GM19324 (cell line): ENCODE data around the gene SFTPD.
"Not testable (repeated sequence)": the region's sequence is repeated elsewhere in the genome, so short reads cannot be mapped to it uniquely, and the experiment has no call there.

Experiments used
- ATAC-seq: cut with Tn5 transposase; IDR thresholded peaks from one replicate; pipeline ENCODE4 v1.9.1; 2021; ENCODE audit warnings: mild to moderate bottlenecking, moderate library complexity; ENCODE audit not compliant: unreplicated experiment, low FRiP score

The SFTPD gene

DNA sequence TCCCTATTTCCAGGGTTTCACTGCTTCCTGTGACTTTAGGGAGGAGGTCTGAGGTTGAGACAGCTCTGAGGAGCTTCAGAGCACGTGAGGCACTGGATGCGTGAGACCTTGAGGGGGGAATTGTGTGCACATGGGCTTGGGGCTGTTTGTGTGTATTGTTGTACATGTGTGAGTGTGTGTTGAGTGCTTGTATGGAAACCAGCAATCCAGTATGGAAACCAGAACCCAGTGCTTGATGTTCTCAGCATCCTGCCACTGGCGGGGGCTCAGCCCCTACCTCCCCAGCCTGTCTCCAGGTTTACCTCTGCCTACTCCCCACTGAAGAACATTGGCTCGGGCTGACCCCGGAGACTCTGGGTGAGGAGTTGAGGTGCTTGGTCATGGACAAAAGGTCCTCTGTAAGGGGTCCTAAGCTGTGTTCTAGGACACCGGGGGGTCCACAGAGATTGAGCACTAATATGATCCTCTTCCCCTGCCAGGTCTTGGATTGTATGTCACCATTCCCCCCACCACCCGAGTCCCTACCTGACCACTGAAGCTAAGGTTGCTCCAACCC, 20.8 kb downstream of the SFTPD start:
- no peak for ATAC-seq

DNA sequence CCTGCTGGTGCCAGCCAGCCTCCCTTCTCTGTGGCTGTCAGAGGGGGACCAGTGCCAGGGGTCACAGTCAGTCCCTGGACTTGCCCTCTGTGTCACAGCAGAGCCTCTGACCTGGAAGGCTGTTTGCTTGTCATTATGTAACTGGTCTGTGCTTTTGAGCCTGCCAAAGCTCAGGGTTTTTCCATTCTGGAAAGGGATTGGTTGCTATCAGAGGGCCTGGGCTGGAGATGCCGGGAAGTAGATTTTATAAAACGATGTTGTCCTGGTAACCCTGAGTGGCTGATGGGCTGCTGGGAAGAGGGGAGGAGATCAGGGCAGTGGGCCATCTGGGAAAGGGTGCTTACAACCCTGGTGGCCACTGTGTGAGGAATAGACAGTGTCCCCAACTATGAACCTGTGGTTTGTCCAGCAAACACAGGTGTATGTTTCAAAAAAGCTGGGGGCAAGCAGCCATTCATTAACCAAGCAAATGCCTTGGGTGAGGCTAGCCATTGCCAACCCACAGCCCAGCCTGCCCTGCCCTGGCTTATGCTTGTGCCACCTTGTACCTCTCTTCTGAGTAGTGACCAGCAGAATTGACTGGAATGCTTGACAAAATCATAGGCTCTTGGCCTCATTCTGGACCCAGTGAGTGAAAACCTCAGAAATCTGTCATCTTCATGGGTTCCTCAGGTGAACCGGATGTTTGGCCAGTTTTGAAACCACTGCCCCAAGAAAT, 21.6 kb downstream of the SFTPD start:
- no peak for ATAC-seq

- no peak for ATAC-seq
Observed at GRCh38 chr10:79926037-79926436, 22.9 kb downstream of the SFTPD start.

DNA sequence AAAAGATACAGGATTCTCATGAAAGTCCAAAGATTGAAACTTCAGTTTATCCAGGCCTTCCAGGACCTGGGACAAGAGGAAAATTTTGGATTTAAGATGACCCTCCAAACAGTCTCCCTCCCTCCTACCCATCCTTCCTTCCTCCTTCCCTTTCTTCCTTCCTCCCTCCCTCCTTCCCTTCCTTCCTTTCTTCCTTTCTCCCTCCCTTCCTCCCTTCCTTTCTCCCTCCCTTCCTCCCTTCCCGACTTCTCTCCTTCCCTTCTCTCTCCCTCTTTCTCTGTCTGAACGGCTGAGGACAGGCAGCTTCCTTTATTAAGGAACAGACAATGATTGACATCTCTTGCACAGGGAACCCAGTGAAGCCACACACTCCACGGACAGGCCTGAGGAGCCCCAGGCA, 23.3 kb downstream of the SFTPD start:
- ATAC-seq: no peak

GRCh38 chr10:79923669-79924068, 25.2 kb downstream of the SFTPD start:
- no peak for ATAC-seq

DNA sequence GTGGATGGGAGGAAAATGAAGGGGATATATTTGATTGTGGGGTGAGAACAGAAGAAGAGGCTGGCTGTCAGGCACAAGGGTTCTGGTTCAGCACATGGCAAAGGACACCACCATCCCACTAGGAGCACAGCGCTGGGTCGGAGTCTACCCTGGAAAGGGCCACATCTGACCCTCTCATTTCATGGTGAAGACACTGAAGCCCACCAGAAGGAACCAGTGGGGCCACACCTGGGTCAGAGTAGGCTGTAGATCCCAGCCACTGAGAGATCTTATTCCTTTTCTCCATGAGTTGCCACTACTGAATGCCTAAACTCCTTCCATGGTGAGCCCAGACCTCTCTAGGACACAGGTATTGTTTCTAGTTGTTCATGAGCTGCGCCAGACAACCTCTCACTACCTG, 25.8 kb downstream of the SFTPD start:
- ATAC-seq: no peak

GRCh38 chr10:79922011-79922412, 26.9 kb downstream of the SFTPD start:
- not testable (repeated sequence) for ATAC-seq

GRCh38 chr10:79915838-79916237, 33.1 kb downstream of the SFTPD start:
- ATAC-seq: not testable (repeated sequence)

- ATAC-seq: not testable (repeated sequence)
Observed at GRCh38 chr10:79914512-79914911, 34.4 kb downstream of the SFTPD start.

DNA sequence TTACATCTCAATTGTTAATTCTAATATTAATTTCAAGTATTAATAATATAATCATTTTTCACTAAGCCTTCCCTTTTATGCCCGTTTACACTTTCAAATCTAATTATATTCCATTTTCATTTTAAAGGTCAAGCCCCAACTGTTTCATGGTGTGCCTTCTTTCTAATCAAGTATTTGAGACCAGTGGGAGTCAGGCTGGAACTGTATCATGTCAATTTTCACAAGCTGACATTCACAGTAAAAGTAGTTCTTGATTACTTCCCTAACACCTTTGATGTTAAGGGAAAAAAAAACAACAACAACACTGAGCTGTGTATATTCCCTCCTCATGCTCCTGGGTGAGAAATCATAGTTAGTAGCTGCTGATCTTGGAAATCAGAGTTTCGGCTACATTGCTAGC, 38.1 kb downstream of the SFTPD start:
- no peak for ATAC-seq

- no peak for ATAC-seq
Observed at GRCh38 chr10:79910344-79910743, 38.6 kb downstream of the SFTPD start.

DNA sequence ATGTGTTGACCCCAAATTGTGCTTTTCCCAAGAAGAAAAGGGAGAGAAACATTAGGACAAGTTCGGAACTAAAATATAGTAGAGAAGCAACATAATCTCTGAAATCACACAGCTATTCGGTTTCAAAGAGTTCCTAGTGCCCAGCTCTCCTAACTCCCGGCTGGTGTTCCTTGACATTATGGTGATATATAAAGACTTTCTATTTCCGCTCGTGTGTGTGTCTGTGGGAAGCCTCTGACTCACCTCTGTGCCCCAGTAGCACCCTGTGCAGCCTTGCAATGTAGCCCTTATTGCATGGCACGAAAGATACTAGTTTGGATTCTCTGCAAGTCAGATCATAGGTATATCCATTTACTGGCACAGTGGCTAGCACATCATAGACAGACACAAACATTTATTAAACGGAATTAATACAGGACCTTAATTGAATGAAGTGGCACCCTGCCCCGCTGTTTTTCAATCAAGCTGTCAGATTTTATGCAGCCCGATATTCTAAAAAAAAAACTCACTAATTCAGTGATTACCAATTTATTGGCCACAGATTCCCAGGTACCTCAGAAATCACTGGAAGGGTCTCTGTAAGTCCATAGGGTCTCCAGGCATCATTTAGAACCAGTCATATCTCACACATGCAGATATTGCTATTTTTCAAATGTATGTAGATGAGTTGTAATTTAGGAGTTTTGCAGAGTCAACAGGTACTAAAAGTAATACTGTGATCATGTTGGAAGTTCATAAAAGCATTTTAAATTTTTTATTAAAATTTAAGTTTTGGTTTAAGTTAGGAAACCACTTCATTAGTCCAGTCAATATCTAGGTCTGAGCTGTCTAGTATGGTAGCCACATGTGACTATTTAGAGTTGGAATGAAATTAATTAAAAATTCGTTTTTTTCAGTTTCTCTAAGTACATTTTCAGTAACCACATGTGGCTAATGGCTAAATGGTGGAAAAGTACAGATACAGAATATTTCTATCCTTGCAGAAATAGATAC, 43.3 kb downstream of the SFTPD start:
- ATAC-seq: no peak

GRCh38 chr10:79904671-79905321, 44.1 kb downstream of the SFTPD start:
- no peak for ATAC-seq

GRCh38 chr10:79901571-79901970, 47.3 kb downstream of the SFTPD start:
- not testable (repeated sequence) for ATAC-seq

DNA sequence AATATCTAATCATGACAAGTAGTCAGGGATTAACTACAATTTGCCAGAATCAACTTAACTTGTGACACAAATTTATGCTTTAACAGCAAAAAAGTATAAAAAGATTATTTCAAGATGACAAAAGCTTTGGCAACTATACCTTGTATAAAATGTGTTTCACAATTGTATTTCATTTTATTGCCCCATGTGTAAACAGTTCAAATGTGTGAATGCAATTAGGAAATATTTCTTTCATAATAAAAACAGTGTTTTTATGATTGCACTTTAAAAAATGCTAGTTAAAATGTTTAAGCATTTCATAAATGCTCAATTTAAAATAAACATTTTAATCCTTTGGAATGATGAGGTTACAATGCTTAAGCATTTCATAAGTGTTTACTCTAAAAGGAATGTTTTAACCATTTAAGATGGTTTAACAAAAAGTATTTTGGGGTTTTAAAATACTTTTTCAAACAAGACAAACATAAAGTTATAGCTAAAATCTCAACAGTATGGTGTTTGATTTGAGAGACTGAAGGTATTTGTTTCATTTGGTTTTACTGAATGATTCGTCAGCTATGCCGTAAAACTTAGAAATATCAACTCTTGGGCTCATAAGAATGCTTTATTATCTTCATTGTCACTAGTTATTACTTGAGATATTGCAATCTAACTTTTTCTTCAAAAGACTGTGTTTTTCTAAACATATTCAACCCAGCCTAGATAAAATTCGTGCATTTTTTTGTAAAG, 50.1 kb downstream of the SFTPD start:
- no peak for ATAC-seq

DNA sequence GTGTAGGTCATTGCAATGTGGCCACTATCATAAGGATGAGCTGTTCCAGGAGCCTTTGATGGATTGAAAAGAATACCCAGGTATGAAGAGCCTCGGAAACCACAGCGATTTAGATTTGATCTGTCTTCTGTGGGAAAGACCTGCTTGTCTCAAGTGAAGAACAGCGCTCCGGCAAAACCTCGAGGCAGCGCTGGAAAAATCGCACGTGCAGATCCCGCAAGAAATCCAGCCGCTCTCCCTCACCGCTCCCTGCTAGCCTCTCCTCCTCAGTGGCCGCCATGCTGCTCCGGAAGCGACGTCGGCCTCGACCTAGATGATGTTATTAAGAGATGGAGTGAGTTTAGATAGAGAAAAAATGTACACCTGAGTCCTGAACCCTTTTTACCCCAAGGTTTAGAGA, 56.0 kb downstream of the SFTPD start:
- not testable (repeated sequence) for ATAC-seq

GRCh38 chr10:79890469-79890868, 58.4 kb downstream of the SFTPD start:
- no peak for ATAC-seq

DNA sequence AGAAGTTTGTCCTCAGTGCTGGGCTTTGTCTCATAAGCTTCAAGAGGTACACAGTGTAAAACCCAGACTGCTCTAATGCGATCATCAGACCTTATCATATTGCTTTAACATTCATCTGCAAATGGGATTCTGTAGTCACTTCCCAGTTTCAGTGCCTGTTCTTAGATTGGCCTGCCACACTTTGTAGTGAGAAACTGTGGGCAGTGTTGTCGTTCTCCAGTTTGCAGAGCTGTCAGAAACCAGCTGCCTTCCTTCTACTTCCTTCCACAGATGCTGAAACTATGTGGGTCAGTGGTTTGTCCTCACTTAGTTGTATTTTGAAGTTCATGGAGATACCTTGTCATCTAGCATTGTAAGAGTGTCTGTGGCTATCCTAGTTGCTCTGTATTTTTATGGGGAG, 59.9 kb downstream of the SFTPD start:
- not testable (repeated sequence) for ATAC-seq
